ENCODE measurements around the gene TPST2.
A peak's percentile ranks its signal among the peaks of the same experiment; 100 is the strongest.

TPST2 gene

GRCh38 chr22:26610996-26611395 is 21.1 kb upstream of the TPST2 start:
- no peak for DNase-seq (ENCODE audit: low spot score)
- H3K4me3 ChIP-seq: no peak overlapping the region
- H3K27ac ChIP-seq: peak overlapping the region in 1 of 2 donors; percentile 2
- no peak for TF ChIP-seq CTCF (IDR thresholded peaks at IDR 0.05)

- no peak overlapping the region for H3K4me3 ChIP-seq
- no peak for TF ChIP-seq CTCF (IDR thresholded peaks at IDR 0.05)
- DNase-seq (ENCODE audit: low spot score): no peak
- peak overlapping the region in 1 of 2 donors; percentile 2 for H3K27ac ChIP-seq
Measured at GRCh38 chr22:26610072-26610958, 20.4 kb upstream of the TPST2 start.

GRCh38 chr22:26609287-26609686 is 19.4 kb upstream of the TPST2 start:
- Histone ChIP-seq H3K27ac (no peak overlapping the region), H3K4me3 (no peak overlapping the region)
- no peak for TF ChIP-seq CTCF (IDR thresholded peaks at IDR 0.05)
- no peak for DNase-seq (ENCODE audit: low spot score)

- TF ChIP-seq CTCF (IDR thresholded peaks at IDR 0.05): no peak
- no peak overlapping the region for H3K27ac ChIP-seq
- H3K4me3 ChIP-seq: no peak overlapping the region
- no peak for DNase-seq (ENCODE audit: low spot score)
Measured at GRCh38 chr22:26608129-26608528, 18.2 kb upstream of the TPST2 start.

- Histone ChIP-seq H3K27ac (no peak overlapping the region), H3K4me3 (no peak overlapping the region)
- TF ChIP-seq CTCF (IDR thresholded peaks at IDR 0.05): no peak
- no peak for DNase-seq (ENCODE audit: low spot score)
Measured at GRCh38 chr22:26606611-26607010, 16.7 kb upstream of the TPST2 start.

GRCh38 chr22:26604368-26604767 is 14.4 kb upstream of the TPST2 start:
- no peak for DNase-seq (ENCODE audit: low spot score)
- TF ChIP-seq CTCF (IDR thresholded peaks at IDR 0.05): no peak
- H3K4me3 ChIP-seq: no peak overlapping the region
- no peak overlapping the region for H3K27ac ChIP-seq

GRCh38 chr22:26602127-26602526 is 12.2 kb upstream of the TPST2 start:
- TF ChIP-seq CTCF (IDR thresholded peaks at IDR 0.05): no peak
- no peak for DNase-seq (ENCODE audit: low spot score)
- no peak overlapping the region for H3K27ac ChIP-seq
- H3K4me3 ChIP-seq: no peak overlapping the region
